Measurements from ENCODE around the gene DCHS1.

- no peak for TF ChIP-seq CTCF (IDR thresholded peaks at IDR 0.05)
- TF ChIP-seq EP300 (IDR thresholded peaks at IDR 0.05; ENCODE audit: low read depth) = no peak
Measured at GRCh38 chr11:6599449-6599848, 56.2 kb downstream of the DCHS1 start.
